A204.1 (cell line): ENCODE data around the gene HYDIN.

Experiments
- FAIRE-seq: peaks from 2 replicates; lab custom pipeline; 2012; peaks lifted over from hg19 to GRCh38; lab: Jason Lieb, UNC

The HYDIN gene

GRCh38 chr16:70786020-70786755 is 444.3 kb downstream of the HYDIN start:
- FAIRE-seq: no peak

GRCh38 chr16:70784692-70785555 is 445.6 kb downstream of the HYDIN start:
- no peak for FAIRE-seq

GRCh38 chr16:70782237-70782636 is 448.3 kb downstream of the HYDIN start:
- FAIRE-seq: no peak

DNA sequence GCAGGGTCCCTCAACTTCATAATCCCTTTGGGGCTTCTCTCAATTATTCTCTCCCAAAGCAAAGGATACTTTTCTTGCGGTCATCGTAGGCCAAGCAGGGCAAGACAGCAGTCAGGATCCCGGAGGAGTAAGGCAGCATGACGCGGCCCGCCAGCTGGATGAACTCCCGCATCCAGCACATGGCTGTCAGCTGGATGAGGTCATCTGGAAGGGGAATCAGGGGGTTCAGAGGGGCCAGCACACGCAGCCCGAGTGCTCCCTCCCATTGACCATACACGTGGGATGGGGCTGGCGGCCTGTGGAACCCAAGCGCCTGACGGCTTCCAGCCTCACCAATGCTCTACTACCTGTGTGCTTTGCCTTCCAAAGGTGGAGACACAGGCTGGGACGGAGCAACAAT is 448.7 kb downstream of the HYDIN start:
- FAIRE-seq: no peak

DNA sequence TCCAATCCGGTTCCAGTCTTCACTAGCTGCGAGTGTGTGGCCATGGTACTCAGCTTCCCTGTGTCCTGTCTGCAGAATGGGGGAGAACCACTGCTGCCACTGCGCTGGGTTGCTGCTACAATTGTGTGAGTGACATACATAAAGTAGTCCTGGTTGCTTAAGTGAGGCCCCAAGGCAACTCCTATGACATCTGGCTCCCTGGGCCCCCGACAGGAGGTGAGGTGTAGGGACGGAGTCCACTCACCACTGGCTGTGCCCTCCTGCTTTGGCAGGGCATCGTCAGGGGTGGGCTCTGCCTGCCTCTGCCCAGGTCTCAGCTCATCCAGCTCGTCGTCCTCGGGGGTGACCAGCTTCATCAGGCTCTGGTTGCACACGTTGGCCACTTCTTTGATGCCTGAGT is 450.0 kb downstream of the HYDIN start:
- FAIRE-seq: no peak

DNA sequence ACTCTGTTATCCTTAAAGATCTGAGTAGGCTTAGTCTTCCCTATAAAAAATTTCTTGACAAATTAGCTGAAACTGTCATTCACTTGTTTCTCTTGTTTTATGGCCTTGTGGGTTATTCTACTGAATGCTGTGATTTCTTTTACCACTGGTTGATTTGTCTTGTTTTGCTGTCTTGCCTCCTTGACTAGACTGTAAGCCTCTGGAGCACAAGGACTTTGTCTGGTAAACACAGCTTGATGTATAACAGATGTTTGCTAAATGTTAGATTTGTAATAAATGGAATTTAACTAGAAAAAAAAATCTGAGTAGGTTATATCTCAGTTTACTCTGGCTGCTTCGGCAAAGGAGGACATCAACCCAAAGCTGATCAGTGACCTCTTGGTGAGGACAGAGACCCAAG is 451.2 kb downstream of the HYDIN start:
- FAIRE-seq: no peak

- FAIRE-seq: no peak
Observed at GRCh38 chr16:70778901-70779309, 451.6 kb downstream of the HYDIN start.

GRCh38 chr16:70777973-70778406 is 452.5 kb downstream of the HYDIN start:
- no peak for FAIRE-seq

- FAIRE-seq: no peak
Observed at GRCh38 chr16:70777496-70777895, 453.0 kb downstream of the HYDIN start.

- no peak for FAIRE-seq
Observed at GRCh38 chr16:70775399-70775798, 455.1 kb downstream of the HYDIN start.

DNA sequence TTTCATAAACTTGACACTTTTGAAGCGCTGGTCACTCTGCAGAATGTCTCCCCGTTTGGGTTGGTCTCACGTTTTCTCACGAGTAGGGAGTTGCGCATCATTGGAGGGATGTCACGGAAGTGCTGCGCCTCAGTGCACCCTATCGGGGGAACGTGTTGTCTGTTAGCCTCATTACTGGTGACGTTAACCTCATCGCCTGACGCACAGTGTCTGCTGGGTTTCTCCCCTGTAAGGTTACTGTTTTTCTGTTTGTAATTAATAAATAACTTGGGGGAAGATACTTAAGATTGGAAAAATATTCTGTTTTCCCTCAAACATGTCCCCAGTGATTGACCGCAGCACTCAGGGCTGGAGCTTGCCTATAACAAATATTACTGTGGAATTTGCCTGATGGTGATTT is 456.3 kb downstream of the HYDIN start:
- no peak for FAIRE-seq

DNA sequence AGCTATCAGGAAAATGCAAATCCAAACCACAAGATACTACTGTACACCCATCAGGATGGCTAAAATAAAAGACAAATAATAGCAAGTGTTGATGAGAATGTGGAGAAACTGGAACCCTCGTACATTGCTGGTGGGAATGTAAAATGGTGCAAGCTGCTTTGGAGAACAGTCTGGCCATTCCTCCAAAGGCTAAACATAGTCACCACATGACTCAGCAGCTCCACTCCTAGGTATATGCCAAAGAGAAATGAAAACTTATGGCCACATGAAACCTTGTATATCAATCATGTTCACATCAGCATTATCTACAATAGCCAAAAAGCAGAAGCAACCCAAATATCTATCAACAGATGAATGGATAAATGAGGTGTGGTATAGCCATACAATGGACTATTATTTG is 458.0 kb downstream of the HYDIN start:
- no peak for FAIRE-seq

GRCh38 chr16:70770626-70771552 is 459.6 kb downstream of the HYDIN start:
- no peak for FAIRE-seq

- no peak for FAIRE-seq
Observed at GRCh38 chr16:70770291-70770625, 460.3 kb downstream of the HYDIN start.

GRCh38 chr16:70769761-70770160 is 460.8 kb downstream of the HYDIN start:
- FAIRE-seq: no peak

DNA sequence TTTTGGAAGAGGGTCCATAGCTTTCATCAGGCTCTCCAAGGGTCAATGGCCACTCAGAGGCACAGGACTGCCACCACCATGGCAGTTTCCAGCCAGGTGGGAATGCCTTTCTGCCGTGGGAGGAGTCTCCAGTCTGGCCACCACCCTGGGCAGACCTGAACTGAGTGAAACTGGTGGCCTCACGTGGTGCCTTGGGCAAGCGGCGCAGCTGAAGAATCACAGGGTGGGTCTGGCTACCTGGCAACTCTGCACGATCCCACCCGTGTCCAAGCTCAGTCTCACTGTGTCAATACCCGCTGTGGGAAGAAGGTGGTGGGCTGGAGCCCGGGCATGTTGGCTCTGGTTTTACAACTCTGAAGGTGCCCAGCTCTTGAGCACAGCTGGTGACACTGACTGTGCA is 461.4 kb downstream of the HYDIN start:
- FAIRE-seq: no peak

DNA sequence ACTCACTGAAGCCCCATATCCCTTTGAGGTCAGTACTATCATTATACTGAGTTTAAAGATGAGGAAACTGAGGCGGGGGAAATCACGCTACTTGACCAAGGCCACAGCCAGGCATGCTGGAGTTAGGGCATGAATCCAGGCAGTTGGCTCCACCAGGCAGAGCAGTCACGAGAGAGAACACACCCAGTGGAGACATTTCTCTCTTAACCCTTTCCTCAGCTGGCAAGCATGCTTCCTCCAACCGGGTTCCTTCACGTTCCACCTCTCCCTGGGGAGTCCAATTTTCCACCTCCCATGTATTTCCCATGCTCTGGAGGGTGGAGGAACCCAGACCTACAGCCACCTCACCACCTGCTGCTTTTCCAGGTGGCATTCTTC is 462.3 kb downstream of the HYDIN start:
- FAIRE-seq: no peak

DNA sequence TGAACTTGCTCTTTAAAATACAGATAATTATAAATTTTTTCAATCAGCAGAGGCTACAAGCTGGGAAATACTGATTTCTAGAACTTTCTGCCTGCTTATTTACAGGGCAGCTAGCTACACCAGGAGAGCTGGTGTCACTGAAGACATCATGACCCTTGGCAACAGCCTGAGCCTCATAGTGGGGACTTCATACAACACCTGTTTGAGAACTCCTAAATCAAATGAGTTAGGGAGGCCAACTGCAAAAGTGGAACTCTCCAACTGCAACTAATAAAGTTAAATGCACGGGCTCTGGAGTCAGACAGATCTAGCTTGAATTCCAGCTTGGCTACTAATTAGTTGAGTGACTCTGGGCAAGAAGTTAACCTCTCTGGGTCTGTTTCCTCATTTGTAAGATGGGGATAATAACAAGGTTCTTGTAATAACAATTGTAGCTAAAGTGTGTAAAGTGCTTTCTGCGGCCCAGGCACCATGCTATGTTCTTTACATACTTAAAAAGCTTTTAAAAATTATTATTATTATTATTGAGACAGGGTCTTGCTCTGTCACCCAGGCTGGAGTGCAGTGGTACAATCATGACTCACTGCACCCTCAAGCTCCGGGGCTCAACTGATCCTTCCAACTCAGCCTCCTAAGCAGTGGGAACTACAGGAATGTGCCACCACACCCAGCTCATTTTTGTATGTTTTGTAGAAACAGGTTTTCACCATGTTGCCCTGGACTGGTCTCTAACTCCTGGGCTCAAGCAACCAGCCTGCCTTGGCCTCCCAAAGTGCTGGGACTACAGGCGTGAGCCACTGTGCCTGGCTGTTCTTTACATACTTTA is 462.9 kb downstream of the HYDIN start:
- no peak for FAIRE-seq

GRCh38 chr16:70766658-70767057 is 463.9 kb downstream of the HYDIN start:
- no peak for FAIRE-seq

- no peak for FAIRE-seq
Observed at GRCh38 chr16:70766176-70766575, 464.3 kb downstream of the HYDIN start.

- no peak for FAIRE-seq
Observed at GRCh38 chr16:70765491-70765890, 465.0 kb downstream of the HYDIN start.

DNA sequence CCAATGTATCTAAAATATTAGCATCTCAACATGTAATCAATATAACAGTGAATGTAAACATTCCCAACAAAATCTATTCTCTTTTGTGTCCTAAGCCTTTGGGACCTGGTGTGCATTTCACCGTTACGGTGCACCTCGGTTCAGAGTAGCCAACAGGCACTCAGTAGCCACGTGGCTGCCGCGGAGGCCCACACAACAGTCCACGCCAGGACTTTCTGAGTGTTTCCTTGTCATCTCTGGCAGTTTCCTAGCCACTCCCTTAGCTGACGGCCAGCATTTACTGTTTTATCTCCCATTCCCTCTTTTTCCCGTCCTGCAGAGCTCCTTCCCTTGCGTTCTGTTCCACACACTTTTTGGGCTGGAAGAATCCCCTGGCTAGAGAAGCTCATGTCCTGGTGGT is 465.9 kb downstream of the HYDIN start:
- no peak for FAIRE-seq
